ENCODE data around the gene NPHP1. TPM values are rescaled to one million over a fixed set of nuclear protein-coding genes. Genes with fewer than 3 reads are reported as not detected.

The NPHP1 gene
- total and polyA plus RNA-seq, 2 of the 4 experiments (the other 2 are of a cell fraction), result 1.8 to 2.5 TPM

DNA sequence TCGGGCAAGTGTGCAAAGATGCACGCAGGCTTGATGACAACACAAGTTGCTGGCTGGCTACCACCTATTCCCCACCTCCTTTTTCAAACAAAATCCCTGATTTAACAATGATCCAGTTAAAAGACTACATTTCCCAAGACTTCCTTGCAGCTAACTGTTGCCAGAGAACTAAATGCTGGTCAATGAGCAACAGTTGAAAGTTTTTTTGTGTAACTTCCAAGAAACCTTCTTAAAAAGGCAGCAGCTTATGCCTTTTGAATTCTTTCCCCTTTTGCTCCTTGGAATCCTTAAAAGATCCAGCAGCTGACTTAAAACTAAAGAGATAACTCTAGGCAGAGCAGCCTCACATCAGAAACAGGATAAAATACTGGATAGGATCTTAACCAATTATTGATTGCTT is 38.5 kb downstream of the NPHP1 start:
- TF ChIP-seq BHLHE40 (IDR thresholded peaks at IDR 0.05; ENCODE audit: low read depth, low read length), result no peak
- TF ChIP-seq CEBPB (IDR thresholded peaks at IDR 0.05; ENCODE audit: low read depth, low read length), result no peak
- TF ChIP-seq RCOR1 (IDR thresholded peaks at IDR 0.05; ENCODE audit: insufficient replicate concordance, low read length), result no peak
- TF ChIP-seq ELK1 (IDR thresholded peaks at IDR 0.05; ENCODE audit: borderline replicate concordance, low read depth, low read length), result no peak
- TF ChIP-seq RAD21 (IDR thresholded peaks at IDR 0.05; ENCODE audit: low read length), result no peak
- TF ChIP-seq FOS (IDR thresholded peaks at IDR 0.05; ENCODE audit: low read depth, low read length), result no peak
- no peak for TF ChIP-seq POLR2A (IDR thresholded peaks at IDR 0.05; ENCODE audit: low read depth, low read length)
- TF ChIP-seq MAFK (IDR thresholded peaks at IDR 0.05; ENCODE audit: low read depth, low read length), result no peak
- no peak for TF ChIP-seq MXI1 (IDR thresholded peaks at IDR 0.05; ENCODE audit: borderline replicate concordance, low read depth, low read length)
- TF ChIP-seq CHD1 (IDR thresholded peaks at IDR 0.05; ENCODE audit: low read depth, low read length), result no peak
- no peak for TF ChIP-seq RFX5 (IDR thresholded peaks at IDR 0.05; ENCODE audit: low read depth, low read length)
- TF ChIP-seq, protein P1, sequence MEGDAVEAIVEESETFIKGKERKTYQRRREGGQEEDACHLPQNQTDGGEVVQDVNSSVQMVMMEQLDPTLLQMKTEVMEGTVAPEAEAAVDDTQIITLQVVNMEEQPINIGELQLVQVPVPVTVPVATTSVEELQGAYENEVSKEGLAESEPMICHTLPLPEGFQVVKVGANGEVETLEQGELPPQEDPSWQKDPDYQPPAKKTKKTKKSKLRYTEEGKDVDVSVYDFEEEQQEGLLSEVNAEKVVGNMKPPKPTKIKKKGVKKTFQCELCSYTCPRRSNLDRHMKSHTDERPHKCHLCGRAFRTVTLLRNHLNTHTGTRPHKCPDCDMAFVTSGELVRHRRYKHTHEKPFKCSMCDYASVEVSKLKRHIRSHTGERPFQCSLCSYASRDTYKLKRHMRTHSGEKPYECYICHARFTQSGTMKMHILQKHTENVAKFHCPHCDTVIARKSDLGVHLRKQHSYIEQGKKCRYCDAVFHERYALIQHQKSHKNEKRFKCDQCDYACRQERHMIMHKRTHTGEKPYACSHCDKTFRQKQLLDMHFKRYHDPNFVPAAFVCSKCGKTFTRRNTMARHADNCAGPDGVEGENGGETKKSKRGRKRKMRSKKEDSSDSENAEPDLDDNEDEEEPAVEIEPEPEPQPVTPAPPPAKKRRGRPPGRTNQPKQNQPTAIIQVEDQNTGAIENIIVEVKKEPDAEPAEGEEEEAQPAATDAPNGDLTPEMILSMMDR (conservative IDR thresholded peaks at IDR 0.05; ENCODE audit: low read depth, low read length), result no peak
- TF ChIP-seq MAZ (IDR thresholded peaks at IDR 0.05; ENCODE audit: borderline replicate concordance, low read depth, low read length), result no peak
- no peak for TF ChIP-seq SMC3 (IDR thresholded peaks at IDR 0.05; ENCODE audit: low read depth, low read length)
- H4K91ac ChIP-seq (ENCODE audit: insufficient read depth, low read depth, low read length), result no peak overlapping the region
- H3K36me3 ChIP-seq (ENCODE audit: control insufficient read depth, insufficient read depth, low read length), result no peaks in the 10 kb centered on the region
- H3K23ac ChIP-seq (ENCODE audit: low read depth, low read length), result no peak overlapping the region
- peak; percentile 6 for DNase-seq
- POLR2A ChIA-PET (ENCODE audit: unreplicated experiment), result no interaction called here
- in situ Hi-C loops (cut with MboI; ENCODE audit: low sequenced_read_pairs) (no loop called here), intact Hi-C loops (cut with micrococcal nuclease) (no loop called here), dilution Hi-C loops (cut with HindIII; ENCODE audit: low sequenced_read_pairs, unreplicated experiment) (no loop called here)
- no peaks in the 10 kb centered on the region for H3K4me1 ChIP-seq (ENCODE audit: control insufficient read depth, insufficient read depth, low read length)
- no peak overlapping the region for H4K8ac ChIP-seq (ENCODE audit: low read depth in 2 of 2, low read length in 2 of 2)
- H2AFZ ChIP-seq (replicated peaks; ENCODE audit: low read length, poor library complexity), result no peak overlapping the region
- CTCF ChIA-PET, result interaction anchor here (1.2 kb wide), 1 partner anchor 9 kb away, joined by 4 read pairs; no protein-coding TSS in a partner anchor
- H2AK9ac ChIP-seq (replicated peaks; ENCODE audit: low read depth, low read length, poor library complexity), result no peak overlapping the region
- H2BK15ac ChIP-seq (ENCODE audit: low read depth, low read length), result no peak overlapping the region
- H3K9ac ChIP-seq (ENCODE audit: low read depth, low read length), result no peak overlapping the region
- no peak overlapping the region for H2BK120ac ChIP-seq (ENCODE audit: low read depth, low read length)
- no peaks in the 10 kb centered on the region for H3K79me1 ChIP-seq (ENCODE audit: low read depth in 1 of 2, low read length in 2 of 2)
- H4K5ac ChIP-seq (ENCODE audit: low read depth, low read length), result no peak overlapping the region
- H3K27me3 ChIP-seq (ENCODE audit: control insufficient read depth, insufficient read depth, low read length), result no peaks in the 10 kb centered on the region
- no peak overlapping the region for H3K56ac ChIP-seq (ENCODE audit: extremely low read depth, insufficient read depth, low read length)
- no peak overlapping the region for H3K4me3 ChIP-seq (ENCODE audit: insufficient read depth, low read depth, low read length)
- H3K4ac ChIP-seq (ENCODE audit: low read depth, low read length), result no peak overlapping the region
- H3K4me2 ChIP-seq (ENCODE audit: low read depth, low read length), result no peak overlapping the region
- no peak overlapping the region for H3K14ac ChIP-seq (replicated peaks; ENCODE audit: low read depth, low read length)
- H2BK20ac ChIP-seq (ENCODE audit: low read depth, low read length), result no peak overlapping the region
- BruUV-seq (replicated peaks), result no TSS peak
- no peaks in the 10 kb centered on the region for H3K9me1 ChIP-seq (ENCODE audit: insufficient read depth, low read length)
- no peak overlapping the region for H2BK5ac ChIP-seq (ENCODE audit: low read depth, low read length, poor library complexity, severe bottlenecking)
- WGBS, 2 experiments (ENCODE audit: extremely low coverage in 2 of 2, insufficient read length in 1 of 2), result no CpG with 5 or more reads among the region's 2 CpGs
- ATAC-seq (ENCODE audit: low read depth), result no peak
- no peaks in the 10 kb centered on the region for H3K9me3 ChIP-seq (ENCODE audit: control insufficient read depth, insufficient read depth, low read length)
- H3K18ac ChIP-seq (ENCODE audit: low read depth, low read length), result no peak overlapping the region
- H2AK5ac ChIP-seq (ENCODE audit: low read depth, low read length), result no peak overlapping the region
- no peaks in the 10 kb centered on the region for H4K20me1 ChIP-seq (ENCODE audit: insufficient read depth, low read length)
- H3K27ac ChIP-seq (ENCODE audit: insufficient read depth, low read length), result no peak overlapping the region
